Endometrium (tissue), 2 donors: ENCODE results near the gene LCN9.

Experiments used
- FAIRE-seq: peaks from 2 replicates; lab custom pipeline; 2012; peaks lifted over from hg19 to GRCh38; lab: Jason Lieb, UNC
- donor health status: control.
- donor health status: control.

The LCN9 gene

GRCh38 chr9:135698767-135699166 lies 35.7 kb downstream of the LCN9 start:
- no peak for FAIRE-seq

- FAIRE-seq, result no peak
Observed at GRCh38 chr9:135699440-135699839, 36.3 kb downstream of the LCN9 start, which contains the start of gene SOHLH1. SOHLH1 (minus strand) TSS chr9:135699481; CDS start chr9:135699467, 14 bp downstream.

DNA sequence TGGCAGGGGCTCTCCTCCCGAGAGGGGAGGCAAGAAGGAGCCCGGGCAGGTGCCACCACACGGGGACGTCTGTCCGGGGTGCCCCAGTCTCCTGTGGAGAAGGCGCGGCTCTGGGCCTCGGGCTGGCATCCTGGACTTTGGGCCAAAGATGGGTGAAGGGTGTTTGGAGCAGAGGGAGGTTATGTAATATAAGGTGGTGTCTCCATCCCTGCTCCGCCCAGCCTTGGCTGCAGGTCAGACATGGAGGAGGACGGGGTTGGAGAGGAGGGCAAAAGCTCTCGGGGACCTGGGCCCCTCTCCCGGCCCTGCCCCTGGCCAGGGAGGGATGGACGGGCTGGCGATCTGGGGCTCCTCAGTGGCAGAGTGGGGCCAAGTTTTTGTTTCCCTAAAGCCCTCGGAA lies 37.4 kb downstream of the LCN9 start:
- FAIRE-seq, result no peak

DNA sequence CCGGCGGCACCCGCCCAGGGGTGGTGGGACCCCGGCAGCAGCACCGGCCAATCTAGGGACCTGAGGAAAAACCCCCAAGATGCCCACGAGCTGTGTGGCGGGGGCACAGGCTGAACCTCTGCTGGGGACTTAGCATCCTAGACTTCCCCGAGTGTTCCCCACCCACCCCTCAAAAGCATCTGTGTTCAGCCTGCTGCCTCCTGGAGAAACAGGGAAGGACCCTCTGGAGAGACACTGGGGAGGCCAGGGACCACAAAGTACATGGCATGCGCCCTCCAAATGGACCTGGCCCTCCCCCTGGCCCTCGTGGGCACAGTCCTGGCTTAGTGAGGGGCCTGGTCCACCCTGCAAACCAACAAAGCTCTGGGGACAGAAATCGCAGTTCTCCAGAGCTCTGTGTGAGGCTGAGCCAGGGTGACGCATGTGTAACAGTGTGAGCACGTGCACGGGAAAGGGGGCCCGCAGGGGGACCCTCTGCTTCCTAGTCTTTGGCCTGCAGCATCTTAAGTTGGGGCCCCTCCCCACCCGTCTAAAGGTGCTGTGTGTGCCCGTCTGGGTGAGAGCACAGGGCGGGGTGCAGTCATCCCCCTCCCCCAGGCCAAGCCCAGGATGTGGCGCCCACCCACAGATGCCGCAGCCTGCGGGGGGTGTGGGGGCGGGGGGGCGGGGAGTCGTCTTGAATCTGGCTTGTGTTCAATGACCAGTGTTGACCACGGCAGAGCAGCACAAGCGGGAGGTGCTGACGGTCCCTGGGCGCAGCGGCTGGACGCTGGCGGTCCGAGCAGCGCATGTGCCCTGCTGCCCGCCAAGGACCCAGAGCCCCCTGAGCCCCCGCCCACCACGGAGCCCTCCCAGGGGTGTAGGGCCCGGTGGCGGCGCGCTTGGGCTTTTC lies 38.2 kb downstream of the LCN9 start:
- no peak for FAIRE-seq

DNA sequence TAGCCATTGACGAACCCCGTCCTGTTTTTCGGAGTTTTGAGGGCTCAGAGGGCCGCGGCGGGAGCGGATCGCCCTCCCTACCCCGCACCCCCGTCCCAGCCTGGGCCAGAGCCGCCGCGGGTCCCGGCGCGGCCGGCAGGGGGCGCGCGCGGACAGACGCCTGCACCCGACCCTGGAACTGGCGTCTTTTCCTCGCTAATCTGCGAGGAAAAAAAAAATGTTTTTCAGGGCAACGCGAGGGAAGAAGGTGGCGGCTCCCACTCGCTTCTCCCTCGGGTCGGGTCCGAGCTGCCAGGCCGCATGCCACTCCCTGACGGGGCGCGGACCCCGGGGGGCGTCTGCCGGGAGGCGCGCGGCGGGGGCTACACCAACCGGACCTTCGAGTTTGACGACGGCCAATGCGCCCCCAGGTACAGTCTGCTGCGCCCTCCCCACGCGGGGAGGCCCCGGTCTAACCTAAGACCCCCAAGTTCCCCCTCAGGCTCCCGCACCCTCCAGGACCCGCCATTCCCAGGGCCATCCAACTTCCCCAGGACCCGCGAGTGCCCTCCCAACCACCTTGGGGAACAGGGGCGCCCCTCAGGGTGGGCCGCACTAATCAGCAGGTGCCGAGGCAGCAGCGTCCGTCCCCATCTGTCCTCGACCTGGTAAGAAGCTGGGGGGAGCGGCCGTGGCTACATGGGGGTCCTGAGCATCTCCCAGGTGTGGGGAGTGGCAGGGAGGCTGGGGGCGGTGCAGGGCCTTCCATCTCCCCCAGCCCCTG lies 39.0 kb downstream of the LCN9 start, which contains the start of gene KCNT1:
KCNT1 (plus strand) TSS at position 227 of the 763 bp plus-strand sequence; CDS start at position 301, 74 bp downstream.
- no peak for FAIRE-seq

DNA sequence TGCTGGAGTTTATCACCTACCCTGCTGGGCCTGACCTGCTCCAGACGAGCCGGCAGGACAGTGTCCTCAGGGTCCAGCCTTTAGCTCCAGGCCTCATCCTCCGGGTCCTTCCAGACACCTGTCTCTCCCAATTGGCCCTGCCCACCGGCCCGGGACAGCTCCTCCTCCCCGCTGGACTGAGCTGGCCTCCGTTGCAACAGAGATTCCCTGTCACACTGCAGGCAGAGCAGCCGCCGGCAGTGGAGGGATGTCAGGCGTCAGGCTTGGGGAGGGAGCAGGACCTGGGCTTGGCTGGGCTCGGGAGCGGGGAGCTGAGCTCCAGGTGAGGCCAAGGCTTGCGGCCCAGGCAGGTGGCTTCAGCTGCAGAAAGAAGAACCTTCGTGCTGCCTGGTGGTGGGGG lies 40.6 kb downstream of the LCN9 start:
- FAIRE-seq, result no peak

DNA sequence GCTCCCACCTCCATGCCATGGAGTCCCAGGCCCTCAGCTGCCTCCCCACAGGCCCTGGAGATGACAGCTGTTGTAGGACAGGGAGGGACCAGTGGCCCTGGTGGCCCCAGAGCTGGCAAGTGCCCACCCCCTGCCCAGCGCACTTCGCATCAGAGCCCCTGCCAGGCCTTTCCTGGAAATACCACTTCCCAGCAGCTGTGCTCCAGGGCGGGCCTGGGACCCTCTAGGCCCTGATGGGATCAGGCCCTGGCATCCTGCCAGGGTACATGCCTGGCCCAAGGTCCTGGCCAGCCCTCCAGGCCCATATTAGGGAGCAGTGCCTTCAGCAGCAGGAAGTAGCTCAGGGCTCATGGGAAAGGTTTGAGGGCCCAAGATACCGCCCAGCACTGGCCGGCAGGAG lies 41.4 kb downstream of the LCN9 start:
- no peak for FAIRE-seq

GRCh38 chr9:135705376-135705775 lies 42.3 kb downstream of the LCN9 start:
- no peak for FAIRE-seq

DNA sequence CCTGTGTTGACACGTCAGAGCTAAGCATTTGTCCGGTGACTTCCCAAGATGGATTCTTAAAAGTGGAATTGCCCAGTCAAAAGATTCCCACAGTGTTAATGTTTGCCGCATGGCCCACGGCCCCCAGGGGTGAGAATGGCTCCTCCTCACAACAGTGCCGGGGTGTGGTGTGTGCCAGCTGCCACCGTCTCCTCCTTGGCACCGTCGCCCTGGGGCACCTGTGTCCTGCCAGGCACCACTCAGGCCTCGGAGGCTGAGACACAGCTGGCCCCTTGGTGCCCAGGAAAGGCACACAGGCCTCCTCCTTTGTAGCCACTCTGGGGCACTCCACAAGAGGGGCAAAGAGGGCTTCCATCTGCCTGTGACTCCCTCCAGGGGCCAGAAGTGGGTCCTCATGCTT lies 43.2 kb downstream of the LCN9 start:
- no peak for FAIRE-seq

DNA sequence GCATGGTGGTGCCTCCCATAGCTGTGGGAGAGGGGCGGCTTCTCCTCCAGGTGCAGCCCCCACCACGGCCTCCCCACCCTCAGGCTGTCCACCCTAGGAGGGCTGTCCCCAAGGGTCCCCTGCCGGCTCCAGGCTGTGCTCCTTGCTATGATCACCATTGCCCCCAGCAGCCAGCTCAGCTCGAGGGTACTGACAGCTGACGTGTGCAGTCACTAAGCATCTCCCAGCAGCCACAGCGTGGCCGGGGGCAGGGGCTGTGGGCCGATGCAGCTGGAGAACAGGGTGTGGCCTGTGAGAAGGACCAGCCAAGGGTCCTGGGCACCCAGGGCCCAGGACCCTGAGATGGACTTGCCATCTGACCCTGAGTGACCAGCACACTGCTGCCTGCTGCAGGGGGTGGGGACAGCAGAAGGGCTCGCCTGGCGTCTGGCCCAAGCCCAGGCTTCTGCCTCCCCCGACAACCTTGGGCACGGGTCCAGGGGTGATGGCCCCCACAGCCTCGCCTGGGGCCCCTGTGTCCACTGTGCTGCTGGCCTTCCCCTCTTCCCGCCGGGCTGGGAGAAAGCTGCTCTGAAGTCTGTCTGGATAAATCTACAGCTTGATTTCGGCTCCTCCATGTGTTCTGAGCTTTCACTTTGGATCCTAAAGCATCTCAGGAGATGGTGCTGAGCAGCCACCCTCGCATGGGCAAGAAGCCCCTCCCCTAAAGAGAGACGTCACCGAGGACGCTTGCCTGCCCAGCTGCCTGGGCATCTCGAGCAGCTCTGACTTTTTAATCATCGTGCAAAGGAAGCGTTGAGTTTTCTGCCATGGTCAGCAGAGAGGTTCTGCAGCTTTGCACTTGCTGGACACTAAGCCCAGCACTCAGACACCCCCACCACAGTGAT lies 44.4 kb downstream of the LCN9 start:
- FAIRE-seq, result no peak

GRCh38 chr9:135708164-135708563 lies 45.1 kb downstream of the LCN9 start:
- no peak for FAIRE-seq

- no peak for FAIRE-seq
Observed at GRCh38 chr9:135711391-135711790, 48.3 kb downstream of the LCN9 start.

- FAIRE-seq, result no peak
Observed at GRCh38 chr9:135711881-135712280, 48.8 kb downstream of the LCN9 start.

DNA sequence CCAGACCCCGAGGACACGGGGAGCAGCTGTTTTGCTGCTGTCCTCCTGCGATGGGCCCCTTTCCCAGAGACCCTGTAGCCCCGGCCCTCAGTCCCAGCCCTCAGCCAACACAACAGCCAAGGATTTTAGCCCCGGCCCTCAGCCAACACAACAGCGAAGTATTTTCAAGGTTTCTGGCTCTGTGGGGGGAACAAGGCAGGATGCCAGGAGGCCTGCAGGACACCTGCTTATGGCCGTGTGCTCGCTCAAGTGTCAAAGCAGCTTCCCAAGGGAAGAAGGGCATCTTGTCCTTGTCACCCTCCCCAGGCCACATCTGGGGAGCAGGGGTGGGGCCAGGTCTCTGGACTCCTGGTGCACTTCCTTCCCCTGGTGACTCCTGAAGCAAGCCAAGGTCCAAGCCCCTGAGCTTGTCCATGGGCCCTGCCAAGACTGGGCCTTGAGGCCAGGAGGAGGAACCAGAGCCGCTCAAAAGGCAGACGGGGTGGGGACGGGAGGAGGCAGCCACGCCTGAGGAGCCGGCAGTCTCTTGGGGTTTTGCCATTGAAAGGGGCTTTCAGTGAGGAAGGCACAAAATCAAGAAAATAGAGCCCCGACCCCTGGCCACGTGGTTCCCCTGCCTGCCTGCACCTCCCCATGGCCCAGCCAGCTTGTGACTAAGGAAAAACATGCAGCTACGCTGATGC lies 49.6 kb downstream of the LCN9 start:
- FAIRE-seq, result no peak

DNA sequence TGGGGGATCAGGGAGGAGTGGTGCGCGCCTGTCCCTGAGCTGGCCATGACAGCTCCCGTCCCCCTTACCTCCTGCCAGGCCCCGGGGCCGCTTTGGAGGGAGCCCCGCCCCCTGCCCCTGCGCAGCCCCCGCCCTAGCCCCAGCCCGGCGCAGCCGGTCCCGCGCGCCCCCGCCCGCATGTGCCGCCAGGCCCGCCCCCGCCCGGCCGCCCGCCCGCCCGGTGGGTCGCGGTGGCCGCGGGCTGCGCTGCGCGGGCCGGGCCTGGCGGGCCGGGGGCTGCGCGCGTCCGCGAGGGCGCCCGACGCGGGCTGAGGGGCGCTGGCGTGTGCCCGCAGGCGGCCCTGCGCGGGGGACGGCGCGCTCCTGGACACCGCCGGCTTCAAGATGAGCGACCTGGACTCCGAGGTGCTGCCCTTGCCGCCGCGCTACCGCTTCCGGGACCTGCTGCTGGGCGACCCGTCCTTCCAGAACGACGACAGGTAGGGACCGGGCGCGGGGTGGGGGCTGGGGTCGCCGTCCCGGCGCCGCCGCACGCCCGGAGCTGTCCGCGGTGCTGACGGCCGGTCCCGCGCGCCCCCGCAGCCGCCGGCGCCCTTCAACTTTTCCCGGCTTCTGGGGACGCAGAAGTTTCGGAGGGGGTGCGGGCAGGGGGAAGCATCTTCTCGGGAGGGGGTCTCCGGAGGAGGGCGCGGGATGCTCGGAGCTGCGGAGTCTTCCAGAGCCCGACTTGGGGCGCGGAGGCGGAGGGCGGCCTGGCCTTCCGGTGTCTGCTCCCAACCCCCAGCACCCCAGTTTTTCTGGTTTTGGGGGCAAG lies 51.3 kb downstream of the LCN9 start:
- FAIRE-seq, result no peak

DNA sequence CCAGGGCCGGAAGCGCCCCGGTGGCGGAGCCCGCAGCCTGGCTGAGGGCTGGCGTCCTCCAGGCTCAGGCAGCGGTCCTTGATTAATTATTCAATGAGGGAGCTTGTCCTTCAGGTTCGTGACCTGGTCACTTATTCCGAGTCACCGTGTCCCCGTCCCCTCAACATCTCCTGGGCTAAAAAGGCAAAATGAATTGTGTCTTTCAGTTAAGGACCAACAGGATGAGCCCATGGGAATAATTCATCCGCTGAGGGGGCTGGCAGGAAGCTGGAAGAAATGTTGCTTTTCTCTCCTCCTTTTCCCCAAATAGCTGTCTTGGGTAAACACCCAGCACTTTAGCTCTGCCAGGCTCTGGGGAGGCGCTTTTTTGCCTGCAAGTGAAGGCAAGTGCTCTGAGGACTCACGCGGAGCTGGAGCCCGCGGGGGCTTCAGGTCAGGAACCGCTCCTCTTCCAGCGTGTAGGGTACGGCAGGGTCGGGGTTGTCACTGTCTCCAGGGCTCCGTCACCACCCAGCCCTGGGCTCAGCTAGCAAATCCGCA lies 52.0 kb downstream of the LCN9 start:
- no peak for FAIRE-seq

GRCh38 chr9:135716045-135716444 lies 52.9 kb downstream of the LCN9 start:
- FAIRE-seq, result no peak
